ENCODE data around the gene C12orf42. TPM values are rescaled to one million over a fixed set of nuclear protein-coding genes. Genes with fewer than 3 reads are reported as not detected.
"Not testable (repeated sequence)": the region's sequence is repeated elsewhere in the genome, so short reads cannot be mapped to it uniquely, and the experiment has no call there.

The C12orf42 gene
- total RNA-seq, 1 experiment from 2014 or later: not detected

DNA sequence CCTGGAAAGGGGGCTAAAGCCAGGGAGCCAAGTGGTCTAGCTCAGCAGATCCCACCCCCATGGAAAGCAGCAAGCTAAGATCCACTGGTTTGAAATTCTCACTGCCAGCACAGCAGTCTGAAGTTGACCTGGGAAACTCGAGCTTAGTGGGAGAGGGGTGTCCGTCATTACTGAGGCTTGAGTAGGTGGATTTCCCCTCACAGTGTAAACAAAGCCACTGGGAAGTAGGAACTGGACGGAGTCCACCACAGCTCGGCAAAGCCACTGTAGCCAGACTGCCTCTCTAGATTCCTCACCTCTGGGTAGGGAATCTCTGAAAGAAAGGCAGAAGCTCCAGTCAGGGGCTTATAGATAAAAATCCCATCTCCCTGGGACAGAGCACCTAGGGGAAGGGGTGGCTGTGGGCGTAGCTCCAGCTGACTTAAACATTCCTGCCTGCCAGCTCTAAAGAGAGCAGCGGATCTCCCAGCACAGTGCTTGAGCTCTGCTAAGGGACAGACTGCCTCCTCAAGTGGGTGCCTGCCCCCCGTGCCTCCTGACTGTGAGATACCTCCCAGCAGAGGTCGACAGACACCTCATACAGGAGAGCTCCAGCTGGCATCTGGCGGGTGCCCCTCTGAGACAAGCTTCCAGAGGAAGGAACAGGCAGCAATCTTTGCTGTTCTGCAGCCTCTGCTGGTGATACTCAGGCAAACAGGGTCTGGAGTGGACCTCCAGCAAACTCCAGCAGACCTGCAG lies 70.8 kb downstream of the C12orf42 start:
- not testable (repeated sequence) for H3K36me3 ChIP-seq (ENCODE audit: insufficient read depth, low read length); H3K79me2 ChIP-seq (ENCODE audit: low read length); H2AFZ ChIP-seq (ENCODE audit: low read length); H3K9me3 ChIP-seq (ENCODE audit: low read length); H3K9ac ChIP-seq (ENCODE audit: low read length); H3K4me2 ChIP-seq (ENCODE audit: low read depth, low read length, poor library complexity, severe bottlenecking); H3K4me3 ChIP-seq (ENCODE audit: low read length); H3K27me3 ChIP-seq (ENCODE audit: low read length); DNase-seq; H3K9me2 ChIP-seq (replicated peaks; ENCODE audit: insufficient read depth, low read length); H4K20me1 ChIP-seq (ENCODE audit: insufficient read depth, low read depth, low read length); H3K27ac ChIP-seq (ENCODE audit: low read length); H3K4me1 ChIP-seq (ENCODE audit: low read length)

GRCh38 chr12:103423516-103423910 lies 72.3 kb downstream of the C12orf42 start:
- no peaks in the 10 kb centered on the region for H3K9me2 ChIP-seq (replicated peaks; ENCODE audit: insufficient read depth, low read length)
- H3K4me1 ChIP-seq (ENCODE audit: low read length): peaks cover 4% of the 10 kb centered on the region
- no peak overlapping the region for H3K4me3 ChIP-seq (ENCODE audit: low read length)
- H3K79me2 ChIP-seq (ENCODE audit: low read length): no peaks in the 10 kb centered on the region
- no peaks in the 10 kb centered on the region for H3K27me3 ChIP-seq (ENCODE audit: low read length)
- H2AFZ ChIP-seq (ENCODE audit: low read length): no peak overlapping the region
- no peaks in the 10 kb centered on the region for H4K20me1 ChIP-seq (ENCODE audit: insufficient read depth, low read depth, low read length)
- H3K36me3 ChIP-seq (ENCODE audit: insufficient read depth, low read length): no peaks in the 10 kb centered on the region
- DNase-seq: no peak
- H3K4me2 ChIP-seq (ENCODE audit: low read depth, low read length, poor library complexity, severe bottlenecking): no peak overlapping the region
- H3K9me3 ChIP-seq (ENCODE audit: low read length): no peaks in the 10 kb centered on the region
- H3K27ac ChIP-seq (ENCODE audit: low read length): no peak overlapping the region
- no peak overlapping the region for H3K9ac ChIP-seq (ENCODE audit: low read length)

DNA sequence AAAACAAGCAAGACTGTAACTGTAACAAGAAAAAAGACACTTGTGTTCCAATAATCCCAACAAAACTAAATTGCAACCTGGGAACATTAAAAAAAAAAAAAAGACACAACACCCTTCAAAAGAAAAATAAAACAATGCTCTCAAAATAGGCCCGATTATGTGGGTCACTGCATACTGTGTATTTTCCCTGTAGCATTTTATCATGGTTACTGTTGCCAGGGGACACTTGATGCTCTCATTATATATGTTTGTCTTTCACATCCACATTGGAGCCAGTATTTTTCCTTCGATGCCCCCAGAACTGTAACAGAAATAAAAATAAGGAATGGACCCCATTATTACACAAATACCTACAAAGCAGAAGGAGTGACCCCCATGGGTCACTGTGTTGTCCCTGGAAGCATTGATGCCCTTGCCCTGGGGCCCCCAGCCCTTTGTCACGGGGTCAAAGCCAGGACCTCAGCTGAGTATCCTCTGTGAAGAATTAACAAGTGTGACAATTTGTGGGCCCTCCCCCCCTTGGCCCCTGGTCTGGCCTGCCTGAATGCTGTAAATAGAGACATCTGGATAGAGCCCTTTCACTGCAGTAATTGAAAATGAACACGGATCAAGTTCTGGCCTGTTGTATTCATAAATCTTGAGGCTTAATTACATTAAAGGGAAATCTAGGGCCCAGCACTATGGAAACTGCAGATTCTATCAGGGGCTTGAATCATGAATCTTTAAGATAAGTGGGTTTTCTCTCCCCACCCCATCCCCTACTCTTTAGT lies 72.8 kb downstream of the C12orf42 start:
- no peak overlapping the region for H3K9ac ChIP-seq (ENCODE audit: low read length)
- H3K27ac ChIP-seq (ENCODE audit: low read length): no peak overlapping the region
- DNase-seq: no peak
- H3K79me2 ChIP-seq (ENCODE audit: low read length): no peaks in the 10 kb centered on the region
- H3K36me3 ChIP-seq (ENCODE audit: insufficient read depth, low read length): no peaks in the 10 kb centered on the region
- no peaks in the 10 kb centered on the region for H3K9me3 ChIP-seq (ENCODE audit: low read length)
- peaks cover 4% of the 10 kb centered on the region for H3K4me1 ChIP-seq (ENCODE audit: low read length)
- H4K20me1 ChIP-seq (ENCODE audit: insufficient read depth, low read depth, low read length): no peaks in the 10 kb centered on the region
- H3K9me2 ChIP-seq (replicated peaks; ENCODE audit: insufficient read depth, low read length): no peaks in the 10 kb centered on the region
- H3K4me2 ChIP-seq (ENCODE audit: low read depth, low read length, poor library complexity, severe bottlenecking): no peak overlapping the region
- no peak overlapping the region for H2AFZ ChIP-seq (ENCODE audit: low read length)
- no peaks in the 10 kb centered on the region for H3K27me3 ChIP-seq (ENCODE audit: low read length)
- no peak overlapping the region for H3K4me3 ChIP-seq (ENCODE audit: low read length)

GRCh38 chr12:103422328-103422727 lies 73.4 kb downstream of the C12orf42 start:
- Histone ChIP-seq H3K36me3 (ENCODE audit: insufficient read depth, low read length) (no peaks in the 10 kb centered on the region), H4K20me1 (ENCODE audit: insufficient read depth, low read depth, low read length) (no peaks in the 10 kb centered on the region), H3K4me2 (ENCODE audit: low read depth, low read length, poor library complexity, severe bottlenecking) (no peak overlapping the region), H3K79me2 (ENCODE audit: low read length) (no peaks in the 10 kb centered on the region), H3K27me3 (ENCODE audit: low read length) (no peaks in the 10 kb centered on the region), H3K27ac (ENCODE audit: low read length) (no peak overlapping the region), H3K4me3 (ENCODE audit: low read length) (no peak overlapping the region), H3K9me3 (ENCODE audit: low read length) (no peaks in the 10 kb centered on the region), H3K9ac (ENCODE audit: low read length) (no peak overlapping the region), H3K4me1 (ENCODE audit: low read length) (peaks cover 4% of the 10 kb centered on the region), H3K9me2 (replicated peaks; ENCODE audit: insufficient read depth, low read length) (no peaks in the 10 kb centered on the region), H2AFZ (ENCODE audit: low read length) (no peak overlapping the region)
- DNase-seq: no peak

DNA sequence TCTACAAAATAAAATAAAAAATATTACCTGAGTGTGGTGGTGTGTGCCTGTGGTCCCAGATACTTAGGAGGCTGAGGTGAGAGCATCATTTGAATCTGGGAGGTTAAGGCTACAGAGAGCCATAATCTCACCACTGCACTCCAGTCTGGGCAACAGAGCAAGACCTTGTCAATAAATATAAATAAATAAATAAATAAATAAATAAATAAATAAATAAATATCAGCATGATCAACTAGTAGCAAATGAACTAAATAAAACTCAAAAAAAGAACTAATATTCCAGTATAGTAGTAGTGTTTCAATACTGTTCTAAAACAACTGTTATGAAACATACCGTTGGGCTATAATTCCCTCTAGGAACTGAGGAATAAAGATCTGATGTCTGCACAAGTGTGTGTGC lies 74.4 kb downstream of the C12orf42 start:
- Histone ChIP-seq H3K79me2 (ENCODE audit: low read length) (no peaks in the 10 kb centered on the region), H3K4me3 (ENCODE audit: low read length) (no peak overlapping the region), H3K4me1 (ENCODE audit: low read length) (peaks cover 4% of the 10 kb centered on the region), H4K20me1 (ENCODE audit: insufficient read depth, low read depth, low read length) (no peaks in the 10 kb centered on the region), H3K9ac (ENCODE audit: low read length) (no peak overlapping the region), H3K27ac (ENCODE audit: low read length) (no peak overlapping the region), H3K36me3 (ENCODE audit: insufficient read depth, low read length) (no peaks in the 10 kb centered on the region), H2AFZ (ENCODE audit: low read length) (no peak overlapping the region), H3K4me2 (ENCODE audit: low read depth, low read length, poor library complexity, severe bottlenecking) (no peak overlapping the region), H3K9me2 (replicated peaks; ENCODE audit: insufficient read depth, low read length) (no peaks in the 10 kb centered on the region), H3K27me3 (ENCODE audit: low read length) (no peaks in the 10 kb centered on the region), H3K9me3 (ENCODE audit: low read length) (no peaks in the 10 kb centered on the region)
- no peak for DNase-seq

GRCh38 chr12:103415681-103416080 lies 80.1 kb downstream of the C12orf42 start:
- no peak overlapping the region for H3K9ac ChIP-seq (ENCODE audit: low read length)
- no peaks in the 10 kb centered on the region for H4K20me1 ChIP-seq (ENCODE audit: insufficient read depth, low read depth, low read length)
- peaks cover 4% of the 10 kb centered on the region for H3K4me1 ChIP-seq (ENCODE audit: low read length)
- no peaks in the 10 kb centered on the region for H3K79me2 ChIP-seq (ENCODE audit: low read length)
- H3K36me3 ChIP-seq (ENCODE audit: insufficient read depth, low read length): no peaks in the 10 kb centered on the region
- no peak overlapping the region for H3K4me3 ChIP-seq (ENCODE audit: low read length)
- H3K4me2 ChIP-seq (ENCODE audit: low read depth, low read length, poor library complexity, severe bottlenecking): no peak overlapping the region
- H3K27me3 ChIP-seq (ENCODE audit: low read length): no peaks in the 10 kb centered on the region
- DNase-seq: no peak
- H2AFZ ChIP-seq (ENCODE audit: low read length): no peak overlapping the region
- no peaks in the 10 kb centered on the region for H3K9me3 ChIP-seq (ENCODE audit: low read length)
- H3K27ac ChIP-seq (ENCODE audit: low read length): no peak overlapping the region
- H3K9me2 ChIP-seq (replicated peaks; ENCODE audit: insufficient read depth, low read length): no peaks in the 10 kb centered on the region

DNA sequence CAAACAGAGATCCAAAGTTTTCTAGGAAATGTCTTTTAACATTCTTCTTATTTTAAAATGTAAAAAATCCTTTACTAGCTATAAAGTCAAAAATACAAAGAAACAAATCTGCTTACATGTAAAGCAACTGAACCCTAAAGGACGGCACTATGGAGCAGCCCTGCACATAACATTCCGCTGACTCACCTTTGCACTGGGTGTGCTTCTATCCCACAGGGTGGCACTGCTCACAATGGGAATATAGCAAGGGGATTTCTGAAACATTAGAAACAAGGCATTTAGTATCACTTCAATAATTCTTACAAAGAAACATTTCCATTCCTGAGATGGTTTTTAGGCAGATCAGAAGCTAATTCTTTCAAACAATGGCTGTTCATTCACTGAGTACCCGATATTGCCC lies 94.3 kb downstream of the C12orf42 start:
- no peaks in the 10 kb centered on the region for H3K79me2 ChIP-seq (ENCODE audit: low read length)
- no peak overlapping the region for H2AFZ ChIP-seq (ENCODE audit: low read length)
- no peaks in the 10 kb centered on the region for H3K9me3 ChIP-seq (ENCODE audit: low read length)
- no peak overlapping the region for H3K4me3 ChIP-seq (ENCODE audit: low read length)
- H3K27me3 ChIP-seq (ENCODE audit: low read length): no peaks in the 10 kb centered on the region
- no peak overlapping the region for H3K4me2 ChIP-seq (ENCODE audit: low read depth, low read length, poor library complexity, severe bottlenecking)
- H3K9me2 ChIP-seq (replicated peaks; ENCODE audit: insufficient read depth, low read length): no peaks in the 10 kb centered on the region
- no peaks in the 10 kb centered on the region for H3K36me3 ChIP-seq (ENCODE audit: insufficient read depth, low read length)
- H4K20me1 ChIP-seq (ENCODE audit: insufficient read depth, low read depth, low read length): no peaks in the 10 kb centered on the region
- no peak overlapping the region for H3K9ac ChIP-seq (ENCODE audit: low read length)
- no peak overlapping the region for H3K27ac ChIP-seq (ENCODE audit: low read length)
- no peak for DNase-seq
- no peaks in the 10 kb centered on the region for H3K4me1 ChIP-seq (ENCODE audit: low read length)

- no peak overlapping the region for H3K4me3 ChIP-seq (ENCODE audit: low read length)
- H3K36me3 ChIP-seq (ENCODE audit: insufficient read depth, low read length): no peaks in the 10 kb centered on the region
- no peak overlapping the region for H2AFZ ChIP-seq (ENCODE audit: low read length)
- H3K9ac ChIP-seq (ENCODE audit: low read length): no peak overlapping the region
- H4K20me1 ChIP-seq (ENCODE audit: insufficient read depth, low read depth, low read length): no peaks in the 10 kb centered on the region
- H3K27me3 ChIP-seq (ENCODE audit: low read length): no peaks in the 10 kb centered on the region
- no peaks in the 10 kb centered on the region for H3K4me1 ChIP-seq (ENCODE audit: low read length)
- no peak for DNase-seq
- no peaks in the 10 kb centered on the region for H3K9me2 ChIP-seq (replicated peaks; ENCODE audit: insufficient read depth, low read length)
- H3K4me2 ChIP-seq (ENCODE audit: low read depth, low read length, poor library complexity, severe bottlenecking): no peak overlapping the region
- H3K27ac ChIP-seq (ENCODE audit: low read length): no peak overlapping the region
- H3K9me3 ChIP-seq (ENCODE audit: low read length): no peaks in the 10 kb centered on the region
- H3K79me2 ChIP-seq (ENCODE audit: low read length): no peaks in the 10 kb centered on the region
These were observed 95.8 kb downstream of the C12orf42 start for GRCh38 chr12:103399986-103400385.
